ENCODE data around the gene RPUSD1. TPM values are rescaled to one million over a fixed set of nuclear protein-coding genes. Genes with fewer than 3 reads are reported as not detected.

Gene RPUSD1
- total RNA-seq, 4 donors from 2014 or later: 5.9 to 80.0 (median 16.7) TPM

- Histone ChIP-seq H3K4me3 (no peak overlapping the region), H3K9me3 (no peaks in the 10 kb centered on the region), H3K27ac (no peak overlapping the region), H3K36me3 (no peaks in the 10 kb centered on the region), H3K27me3 (no peaks in the 10 kb centered on the region), H3K4me1 (peaks cover 0 to 11% of the 10 kb centered on the region in 2 donors)
- no peak for DNase-seq
- TF ChIP-seq POLR2A (IDR thresholded peaks at IDR 0.05): no peak
- TF ChIP-seq CTCF (IDR thresholded peaks at IDR 0.05): no peak
- intact Hi-C loops (cut with DNase I; ENCODE audit: low total_unique reads): no loop called here
Measured at GRCh38 chr16:828891-829290, 40.7 kb upstream of the RPUSD1 start.

GRCh38 chr16:827513-827912, 39.3 kb upstream of the RPUSD1 start:
- Histone ChIP-seq H3K9me3 (no peaks in the 10 kb centered on the region), H3K27me3 (no peaks in the 10 kb centered on the region), H3K4me1 (peaks cover 0 to 11% of the 10 kb centered on the region in 2 donors), H3K36me3 (no peaks in the 10 kb centered on the region), H3K27ac (no peak overlapping the region), H3K4me3 (no peak overlapping the region)
- no peak for DNase-seq
- TF ChIP-seq POLR2A (IDR thresholded peaks at IDR 0.05) (no peak), CTCF (IDR thresholded peaks at IDR 0.05) (no peak)
- intact Hi-C loops (cut with DNase I; ENCODE audit: low total_unique reads): no loop called here

- Histone ChIP-seq H3K4me1 (peaks cover 0 to 11% of the 10 kb centered on the region in 2 donors), H3K27ac (no peak overlapping the region), H3K9me3 (no peaks in the 10 kb centered on the region), H3K4me3 (no peak overlapping the region), H3K36me3 (no peaks in the 10 kb centered on the region), H3K27me3 (no peaks in the 10 kb centered on the region)
- intact Hi-C loops (cut with DNase I; ENCODE audit: low total_unique reads): no loop called here
- no peak for TF ChIP-seq CTCF (IDR thresholded peaks at IDR 0.05)
- TF ChIP-seq POLR2A (IDR thresholded peaks at IDR 0.05): no peak
- peak in 1 of 2 donors; percentile 39 for DNase-seq
Measured at GRCh38 chr16:825341-826061, 37.3 kb upstream of the RPUSD1 start.

GRCh38 chr16:824601-825000, 36.4 kb upstream of the RPUSD1 start:
- peaks cover 0 to 11% of the 10 kb centered on the region in 2 donors for H3K4me1 ChIP-seq
- no peak for TF ChIP-seq POLR2A (IDR thresholded peaks at IDR 0.05)
- no peak for DNase-seq
- H3K4me3 ChIP-seq: no peak overlapping the region
- H3K36me3 ChIP-seq: no peaks in the 10 kb centered on the region
- H3K9me3 ChIP-seq: no peaks in the 10 kb centered on the region
- intact Hi-C loops (cut with DNase I; ENCODE audit: low total_unique reads): no loop called here
- H3K27me3 ChIP-seq: no peaks in the 10 kb centered on the region
- H3K27ac ChIP-seq: no peak overlapping the region

GRCh38 chr16:824194-824593, 36.0 kb upstream of the RPUSD1 start:
- Histone ChIP-seq H3K27ac (no peak overlapping the region), H3K4me3 (no peak overlapping the region), H3K27me3 (no peaks in the 10 kb centered on the region), H3K36me3 (no peaks in the 10 kb centered on the region), H3K4me1 (peaks cover 0 to 11% of the 10 kb centered on the region in 2 donors), H3K9me3 (no peaks in the 10 kb centered on the region)
- intact Hi-C loops (cut with DNase I; ENCODE audit: low total_unique reads): no loop called here
- DNase-seq: no peak
- no peak for TF ChIP-seq POLR2A (IDR thresholded peaks at IDR 0.05)
- no peak for TF ChIP-seq CTCF (IDR thresholded peaks at IDR 0.05)

All from uterus (tissue), 4 donors.